GM18951 (cell line): ENCODE results near the gene LRRC43.
"Not testable (repeated sequence)": the region's sequence is repeated elsewhere in the genome, so short reads cannot be mapped to it uniquely, and the experiment has no call there.

Experiments
- POLR2A ChIP-seq: IDR thresholded peaks from 4 replicates; pipeline ENCODE4 v1.6.1; 2011; ENCODE audit warnings: mild to moderate bottlenecking; ENCODE audit not compliant: insufficient read length, insufficient read depth; ENCODE audit errors: extremely low read depth
- in situ Hi-C: fragments of 300-500 bp; cut with MboI; formaldehyde crosslinking; loops from one replicate; pipeline ENCODE4 v1.12.0; 2022; ENCODE audit warnings: low sequenced_read_pairs, mixed read lengths, inconsistent platforms; ENCODE audit not compliant: unreplicated experiment

The LRRC43 gene

DNA sequence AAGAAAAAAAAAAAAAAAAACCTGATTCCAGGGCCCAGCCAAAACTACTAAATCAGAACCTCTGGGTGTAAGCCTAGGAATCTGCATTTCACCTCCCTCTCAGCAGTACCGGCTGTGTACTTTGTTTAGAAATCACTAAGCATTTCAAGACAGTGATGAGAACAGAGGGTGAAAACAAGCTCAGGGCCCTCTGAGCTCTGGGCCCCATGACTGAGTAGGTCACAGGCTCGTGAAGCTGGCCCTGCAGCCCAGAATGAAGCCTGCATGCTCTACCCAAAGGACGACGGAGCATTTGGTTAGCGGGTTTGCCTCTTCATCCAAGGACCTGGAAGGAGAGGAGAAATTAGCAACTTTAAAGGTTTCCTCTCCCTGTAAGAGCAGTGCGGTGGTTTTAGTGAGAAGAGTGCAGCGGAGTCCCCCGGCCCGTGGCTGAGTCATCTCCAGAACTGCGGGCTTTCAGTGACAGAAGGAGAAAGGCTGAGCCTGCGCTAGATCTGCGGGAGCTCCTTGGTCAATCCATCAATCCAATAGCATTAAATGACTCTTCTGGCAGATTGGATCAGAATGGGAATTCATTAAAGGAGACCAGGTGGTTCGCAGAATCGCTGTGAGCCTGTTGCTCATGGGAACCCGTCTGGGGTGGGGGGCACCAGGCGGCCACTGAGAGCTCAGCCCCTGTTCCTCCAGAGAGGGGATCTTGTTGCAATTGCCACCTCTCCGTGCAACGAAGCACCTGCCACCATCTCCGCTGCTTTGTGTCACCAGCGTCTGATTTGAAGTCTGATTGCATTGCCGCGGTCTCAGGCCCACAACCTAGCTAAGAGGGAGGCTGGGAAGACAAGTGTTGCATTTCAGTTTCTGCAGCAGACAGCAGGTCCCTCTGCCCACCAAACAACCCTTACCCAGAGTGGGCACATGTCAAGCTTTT, 16.2 kb upstream of the LRRC43 start:
- in situ Hi-C loops, result no loop called here
- no peak for TF ChIP-seq POLR2A

DNA sequence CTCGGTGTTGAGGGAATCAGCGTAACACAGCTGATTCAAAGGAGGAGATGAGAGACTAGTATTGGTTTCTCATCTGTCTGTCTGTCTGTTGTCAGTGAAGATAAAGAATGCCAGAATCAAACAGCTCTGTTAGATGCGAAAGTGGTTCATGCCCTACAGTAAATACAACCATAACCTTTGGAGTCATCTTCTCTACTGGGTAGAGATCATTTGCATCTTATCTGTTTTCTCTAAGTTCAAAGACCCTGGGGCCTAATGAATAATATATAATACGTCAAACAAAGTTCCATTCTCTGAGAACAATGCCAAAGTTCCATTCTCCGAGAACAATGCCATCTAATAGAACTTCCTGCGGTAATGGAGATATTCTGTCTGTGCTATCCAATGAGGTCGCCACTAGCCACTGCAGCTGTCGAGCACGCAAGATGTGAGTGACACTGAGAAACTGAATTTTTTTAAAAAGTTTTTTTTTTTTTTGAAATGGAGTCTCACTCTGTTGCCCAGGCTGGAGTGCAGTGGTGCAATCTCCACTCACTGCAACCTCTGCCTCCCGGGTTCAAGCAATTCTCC, 15.5 kb upstream of the LRRC43 start:
- TF ChIP-seq POLR2A, result no peak
- in situ Hi-C loops, result no loop called here

DNA sequence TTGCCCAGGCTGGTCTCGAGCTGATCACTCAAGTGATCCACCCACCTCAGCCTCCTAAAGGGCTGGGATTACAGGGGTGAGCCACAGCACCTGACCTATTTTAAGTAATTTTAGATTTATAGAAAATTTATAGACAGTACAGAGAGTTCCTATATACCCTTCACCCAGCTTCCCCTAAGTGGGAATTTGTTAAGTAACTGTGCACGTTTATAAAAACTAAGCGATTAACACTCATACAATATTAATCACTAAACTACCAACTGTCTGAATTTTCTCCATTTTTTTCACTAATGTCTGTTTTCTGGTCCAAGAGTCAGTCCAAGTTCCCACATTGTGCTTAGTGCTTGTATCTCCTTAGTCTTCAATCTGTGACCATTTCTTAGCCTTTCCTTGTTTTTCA, 14.4 kb upstream of the LRRC43 start:
- in situ Hi-C loops, result no loop called here
- no peak for TF ChIP-seq POLR2A

DNA sequence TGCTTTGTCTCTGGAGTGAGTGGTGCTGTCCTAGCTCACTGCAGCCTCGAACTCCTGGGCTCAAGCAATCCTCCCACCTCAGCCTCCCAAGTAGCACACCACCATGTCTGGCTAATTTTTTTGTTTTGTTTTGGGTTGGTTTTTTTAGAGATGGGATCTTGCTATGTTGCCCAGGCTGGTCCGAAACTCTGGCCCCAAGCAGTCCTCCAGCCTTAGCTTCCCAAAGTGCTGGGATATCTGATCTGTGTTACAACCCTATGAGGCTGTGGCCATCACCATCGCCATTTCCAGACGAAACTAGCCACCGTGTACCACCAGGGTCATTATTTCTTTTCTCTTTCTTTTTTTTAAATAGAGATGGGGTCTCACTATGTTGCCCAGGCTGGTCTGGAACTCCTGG, 11.5 kb upstream of the LRRC43 start:
- in situ Hi-C loops, result no loop called here
- TF ChIP-seq POLR2A, result no peak

DNA sequence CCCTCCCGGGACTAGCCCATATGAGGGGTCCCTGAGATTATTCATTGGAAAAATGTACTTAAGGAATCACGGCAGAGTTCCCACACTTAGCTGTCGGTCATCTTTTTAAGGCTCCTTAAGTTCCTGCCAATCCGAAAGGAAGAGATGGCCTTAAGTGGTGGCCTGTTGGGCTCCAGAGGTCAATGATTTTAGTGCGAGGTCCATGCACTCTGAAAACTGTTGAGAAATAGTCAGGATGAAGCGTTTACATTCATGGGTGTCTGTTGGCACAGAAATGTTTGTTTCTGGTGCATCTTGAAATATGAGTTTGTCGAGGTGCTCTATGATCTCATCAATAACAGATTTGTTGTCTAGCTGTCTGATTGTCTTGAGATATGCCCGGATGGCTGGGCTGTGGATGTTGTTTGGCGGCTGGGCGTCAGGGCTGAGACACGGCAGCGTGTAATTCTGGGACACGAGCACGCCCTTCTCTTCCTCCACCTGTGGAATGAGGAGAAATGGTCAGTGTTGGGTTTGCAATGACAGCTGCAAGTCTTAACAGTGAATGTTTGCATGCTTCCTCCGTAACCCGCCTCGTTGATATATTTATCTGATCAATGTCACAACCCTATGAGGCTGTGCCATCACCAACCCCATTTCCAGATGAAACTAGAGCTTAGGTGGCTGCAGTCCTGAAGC, 10.5 kb upstream of the LRRC43 start:
- no peak for TF ChIP-seq POLR2A
- in situ Hi-C loops, result no loop called here

DNA sequence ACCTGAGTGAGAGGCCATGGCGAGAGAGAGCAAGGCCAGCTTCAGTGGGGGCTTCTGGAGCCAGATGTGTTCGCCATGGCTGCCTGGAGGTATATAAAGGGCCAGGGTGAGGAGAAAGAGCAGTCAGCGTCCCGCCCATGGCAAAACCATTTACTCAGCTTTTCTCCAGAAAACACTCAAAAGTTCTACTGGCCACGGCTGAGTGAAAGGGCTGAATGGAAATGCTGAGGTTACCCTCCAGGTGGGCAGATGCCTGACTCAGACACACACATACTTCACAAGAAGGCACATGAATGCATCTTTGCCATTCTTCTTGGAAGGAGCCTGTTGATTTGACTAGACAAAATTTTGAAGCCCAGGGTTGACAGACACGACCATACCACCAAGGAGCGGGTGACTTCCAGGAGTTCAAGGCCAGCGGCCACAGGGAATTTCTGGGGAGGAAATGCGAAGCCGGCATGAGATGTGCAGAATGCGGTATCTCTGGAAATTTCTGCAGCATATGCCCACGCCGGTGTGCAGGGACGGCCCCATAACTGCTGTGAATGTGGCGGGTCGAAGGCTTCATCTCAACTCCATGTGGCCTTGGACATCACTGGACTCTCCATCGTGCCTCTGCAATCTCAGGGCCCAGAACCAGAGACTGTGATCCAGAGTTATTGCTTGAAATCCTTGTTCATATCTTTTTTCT, 8.6 kb upstream of the LRRC43 start, which contains the start of gene IL31:
Gene IL31 (minus strand): TSS at position 67 of the 691 bp plus-strand sequence. CDS start 49 bp downstream, at position 18.
- in situ Hi-C loops, result no loop called here
- TF ChIP-seq POLR2A, result no peak

DNA sequence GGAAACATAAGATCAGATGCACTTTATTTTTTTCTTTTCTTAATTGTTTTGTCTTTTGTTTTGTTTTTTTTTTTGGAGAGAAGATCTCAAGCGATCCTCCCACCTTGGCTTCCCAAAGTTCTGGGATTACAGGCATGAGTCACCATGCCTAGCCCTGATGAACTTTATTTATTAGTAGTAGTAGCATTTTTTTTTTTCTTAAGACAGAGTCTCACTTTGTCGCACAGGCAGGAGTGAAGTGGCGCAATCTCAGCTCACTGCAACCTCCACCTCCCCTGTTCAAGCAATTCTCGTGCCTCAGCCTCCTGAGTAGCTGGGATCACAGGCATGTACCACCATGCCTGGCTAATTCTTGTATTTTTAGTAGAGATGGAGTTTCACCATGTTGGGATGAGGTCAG, 6.5 kb upstream of the LRRC43 start:
- in situ Hi-C loops, result not testable (repeated sequence)

DNA sequence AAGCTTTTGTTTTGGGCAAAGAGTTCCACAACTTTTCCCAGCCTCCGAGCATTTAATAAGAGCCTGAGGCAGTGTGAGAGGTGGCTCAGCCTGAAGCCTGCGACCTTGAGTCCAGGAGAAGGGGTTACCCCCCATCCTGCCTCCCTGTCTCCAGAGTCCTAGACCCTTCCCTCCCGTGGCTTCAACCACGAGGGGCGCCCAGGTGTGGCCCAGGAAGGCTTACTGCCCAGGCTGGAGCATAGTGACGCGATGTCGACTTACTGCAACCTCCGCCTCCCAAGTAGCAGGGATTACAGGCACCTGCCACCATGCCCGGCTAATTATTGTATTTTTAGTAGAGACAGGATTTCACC, 641 bp downstream of the LRRC43 start:
- in situ Hi-C loops, result no loop called here
- no peak for TF ChIP-seq POLR2A

DNA sequence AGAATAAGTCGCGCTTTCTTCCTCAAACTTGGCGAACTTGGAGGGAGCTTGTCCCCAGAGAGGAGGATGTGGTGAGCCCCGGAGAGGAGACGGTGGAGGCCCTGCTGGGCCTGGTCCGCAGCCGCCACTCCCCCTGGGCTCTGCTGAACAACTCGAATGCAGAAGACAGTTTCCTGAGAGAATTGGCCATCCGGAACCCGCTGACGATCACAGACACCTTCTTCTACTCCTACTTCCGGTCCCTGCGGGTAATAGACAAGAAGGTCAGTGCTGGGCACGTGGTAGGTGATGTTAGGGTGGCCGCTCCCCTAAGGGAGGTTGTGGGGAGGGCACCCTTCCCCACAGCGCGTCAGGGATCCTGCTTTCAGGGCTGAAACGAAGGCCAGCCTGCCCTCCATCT, 1.6 kb downstream of the LRRC43 start:
- TF ChIP-seq POLR2A, result no peak
- in situ Hi-C loops, result no loop called here

DNA sequence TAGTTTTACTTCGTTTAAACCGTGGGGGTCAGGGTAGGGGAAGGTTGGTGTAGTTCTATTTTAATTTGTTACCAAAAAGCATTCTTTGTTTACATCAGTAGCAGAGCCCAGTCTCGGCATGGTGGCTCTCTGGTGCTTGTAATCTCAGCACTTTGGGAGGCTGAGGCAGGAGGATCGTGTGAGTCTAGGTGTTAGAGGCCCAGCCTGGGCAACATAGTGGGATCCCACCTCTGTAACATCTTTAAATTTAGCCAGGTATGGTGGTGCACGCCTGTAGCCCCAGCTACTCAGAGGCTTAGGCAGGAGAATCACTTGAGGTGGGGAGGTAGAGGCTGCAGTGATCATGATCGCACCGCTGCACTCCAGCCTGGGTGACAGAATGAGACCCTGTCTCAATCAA, 2.2 kb downstream of the LRRC43 start:
- in situ Hi-C loops, result no loop called here
- no peak for TF ChIP-seq POLR2A

DNA sequence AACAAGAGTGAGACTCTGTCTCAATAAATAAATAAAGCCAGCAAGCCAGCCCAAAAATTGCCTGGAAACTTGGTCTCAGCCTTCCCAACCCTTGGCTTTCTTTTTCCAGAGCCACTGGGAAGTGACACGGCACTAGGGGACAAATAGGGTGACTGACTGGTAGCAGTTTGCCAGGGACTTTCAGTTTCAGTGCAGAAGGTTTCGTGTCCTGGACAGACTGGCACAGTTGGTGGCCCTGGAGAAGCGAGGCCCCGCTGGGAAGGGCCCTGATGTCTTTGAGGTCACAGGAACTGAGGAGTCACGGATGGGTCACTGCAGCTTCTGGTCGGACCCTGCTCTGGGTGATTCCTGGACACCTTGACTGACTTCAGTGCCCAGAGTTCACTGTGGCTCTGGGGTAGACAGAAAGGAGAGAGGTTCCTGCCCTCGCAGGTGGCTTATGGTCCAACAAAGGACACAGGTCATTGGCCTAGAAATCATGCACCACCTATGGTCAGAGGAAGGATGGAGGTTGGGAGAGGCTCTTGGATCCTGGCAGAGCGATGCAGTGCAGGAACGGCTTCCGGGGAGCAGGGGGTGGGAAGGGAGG, 2.7 kb downstream of the LRRC43 start:
- no peak for TF ChIP-seq POLR2A

DNA sequence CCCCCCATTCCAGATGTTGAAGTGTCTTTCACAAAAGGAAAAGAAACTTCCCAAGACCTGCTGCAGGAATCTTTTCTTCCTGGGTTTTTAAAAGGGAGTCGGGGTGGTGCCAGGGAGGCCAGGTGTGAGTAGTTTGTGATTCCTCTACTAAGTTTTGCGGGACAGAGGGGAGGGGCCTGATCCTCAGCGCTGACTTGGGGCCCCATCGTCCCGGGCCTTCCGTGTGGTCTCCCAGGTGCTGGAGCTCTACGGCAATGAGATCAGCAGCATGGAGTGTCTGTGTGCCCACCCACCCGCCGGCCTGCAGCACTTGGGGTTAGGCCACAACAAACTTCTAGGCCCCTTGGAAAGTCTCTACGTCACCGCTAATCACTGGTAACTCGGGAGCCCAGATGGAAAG, 4.5 kb downstream of the LRRC43 start:
- in situ Hi-C loops, result no loop called here
- TF ChIP-seq POLR2A, result no peak

More for the DNA sequence above, 2.7 kb downstream of the LRRC43 start:
- in situ Hi-C loops, result no loop called here
